H1 (cell line): ENCODE results near the gene COLEC11. TPM values are rescaled to one million over a fixed set of nuclear protein-coding genes. Genes with fewer than 3 reads are reported as not detected.

ENCODE experiments used
- CHD1 ChIP-seq: IDR thresholded peaks from 2 replicates; pipeline ENCODE4 v1.6.1; 2012; ENCODE audit warnings: low read depth, low read length, improper control_type of control experiment
- SIN3A ChIP-seq, 2 experiments: IDR thresholded peaks in 1 of 2; conservative IDR thresholded peaks in 1 of 2; 2 replicates each; pipeline ENCODE4 v1.6.1; 2011 to 2012; ENCODE audit warnings: low read length in 2 of 2, improper control_type of control experiment in 1 of 2, low read depth in 1 of 2, mild to moderate bottlenecking in 1 of 2
- SP4 ChIP-seq: IDR thresholded peaks from 2 replicates; pipeline ENCODE4 v1.6.1; 2012; ENCODE audit warnings: low read length, inconsistent platforms
- polyA plus RNA-seq, 7 experiments: library from polyadenylated mRNA; depleted of rRNA in 3 of 7; stranded (reverse) in 5 of 7; unstranded in 2 of 7; fragments of >200 nt in 5 of 7; fragments of 200-250 nt in 2 of 7; gene quantifications; 1 replicate in 5 of 7; 2 replicates in 1 of 7; 4 replicates in 1 of 7; pipeline versions ENCODE4 v1.2.1 to v1.2.3, GENCODE V29; 2011 to 2013; ENCODE audit warnings: missing spikeins in 2 of 7, mixed read lengths in 2 of 7
- total RNA-seq: library from RNA; stranded (reverse); fragmentation: NEBNext Ultra II Directional; extraction: Animal tissue kit (Norgen Biotek cat#: 25700); gene quantifications from 2 replicates; pipeline ENCODE4 v1.2.1, GENCODE V29; 2021

COLEC11 gene
- total and polyA plus RNA-seq, 2 of the 8 experiments (the other 6 are each of a cell fraction or from before 2014, with no cell fraction given): 0.47 to 0.80 TPM

DNA sequence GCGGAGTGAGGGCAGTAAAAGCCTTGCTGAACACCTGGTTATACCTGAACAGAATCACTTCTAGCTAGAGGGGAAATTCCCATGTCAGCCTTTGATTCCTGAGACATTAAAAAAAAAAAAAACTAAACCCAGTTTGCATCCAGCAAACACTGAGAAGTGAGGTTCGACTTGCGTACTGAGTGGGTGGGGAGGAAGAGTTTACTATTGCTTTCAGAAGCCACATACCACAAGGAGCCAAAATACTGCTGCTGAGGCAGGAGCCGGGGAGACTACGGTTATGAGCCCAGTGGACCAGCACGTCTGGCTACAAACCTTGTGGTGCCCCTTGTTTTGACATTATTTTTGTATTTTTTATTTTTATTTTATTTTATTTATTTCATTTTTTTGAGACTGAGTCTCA, 2.7 kb downstream of the COLEC11 start (continued):
- TF ChIP-seq SIN3A (conservative IDR thresholded peaks at IDR 0.05 in 1 of 2, IDR thresholded peaks at IDR 0.05 in 1 of 2; ENCODE audit: low read depth in 1 of 2, low read length in 2 of 2): no peak
- no peak for TF ChIP-seq CHD1
- TF ChIP-seq SP4: no peak
